WTC11 (cell line): ENCODE data around the gene CD300LD. TPM values are rescaled to one million over a fixed set of nuclear protein-coding genes. Genes with fewer than 3 reads are reported as not detected.

Experiments used
- ATAC-seq: fragments of 200-7000 bp; cut with Tn5 transposase; 2 replicates; pipeline ENCODE4 v1.10.0; 2021; ENCODE audit warnings: mild to moderate bottlenecking, moderate library complexity
- CTCF ChIA-PET: fragments of 300-600 bp; sonication (Branson Sonifier 250); formaldehyde crosslinking; loops from one replicate; lab custom pipeline; 2021; ENCODE audit warnings: antibody characterized with exemption; lab: Charles Lee
- POLR2A ChIA-PET: fragments of 350-600 bp; sonication (Branson Sonifier 250); formaldehyde crosslinking; loops from one replicate; lab custom pipeline; 2021; ENCODE audit warnings: antibody characterized with exemption; lab: Charles Lee
- DNase-seq: peaks from one replicate; pipeline ENCODE4 v3.0.0; 2021; ENCODE audit warnings: low spot score
- H3K27ac Mint-ChIP-seq: 2 replicates; pipeline ENCODE4 v1.8.0; 2021; ENCODE audit warnings: mixed read lengths
- H3K27me3 Mint-ChIP-seq: 2 replicates; pipeline ENCODE4 v1.8.0; 2021; ENCODE audit warnings: low read depth, mild to moderate bottlenecking, moderate library complexity, mixed read lengths
- H3K36me3 Mint-ChIP-seq: 2 replicates; pipeline ENCODE4 v1.8.0; 2021; ENCODE audit warnings: mixed read lengths
- H3K4me1 Mint-ChIP-seq: 2 replicates; pipeline ENCODE4 v1.8.0; 2022; ENCODE audit warnings: mixed read lengths
- H3K4me3 Mint-ChIP-seq: 2 replicates; pipeline ENCODE4 v1.8.0; 2021; ENCODE audit warnings: mild to moderate bottlenecking, moderate library complexity, mixed read lengths
- H3K9me3 Mint-ChIP-seq: 2 replicates; pipeline ENCODE4 v1.8.0; 2021; ENCODE audit warnings: mixed read lengths
- ATF2 ChIP-seq: sonication (generic); formaldehyde crosslinking; IDR thresholded peaks from 2 replicates; pipeline ENCODE4 v1.8.1; 2022; ENCODE audit warnings: low read depth, missing genetic modification reagents, borderline replicate concordance
- ATF6 ChIP-seq: sonication (generic); formaldehyde crosslinking; IDR thresholded peaks from 2 replicates; pipeline ENCODE4 v1.8.1; 2023; ENCODE audit warnings: mild to moderate bottlenecking, missing genetic modification reagents
- ELF4 ChIP-seq: sonication (generic); formaldehyde crosslinking; IDR thresholded peaks from 2 replicates; pipeline ENCODE4 v1.8.1; 2022; ENCODE audit warnings: low read depth, mild to moderate bottlenecking, moderate library complexity, missing genetic modification reagents
- FOXP1 ChIP-seq: sonication (generic); formaldehyde crosslinking; IDR thresholded peaks from 2 replicates; pipeline ENCODE4 v1.8.0; 2022; ENCODE audit warnings: missing genetic modification reagents, mild to moderate bottlenecking, moderate library complexity, borderline replicate concordance
- HMGA2 ChIP-seq: fragments of 250-450 bp; sonication (Bioruptor Pico); IDR thresholded peaks from 2 replicates; pipeline ENCODE4 v1.4.0; 2021; ENCODE audit warnings: mild to moderate bottlenecking, moderate library complexity
- IRF1 ChIP-seq: sonication (generic); formaldehyde crosslinking; IDR thresholded peaks from 2 replicates; pipeline ENCODE4 v1.8.0; 2023; ENCODE audit warnings: missing genetic modification reagents
- JAZF1 ChIP-seq: fragments of 250-450 bp; sonication (Bioruptor Pico); IDR thresholded peaks from 2 replicates; pipeline ENCODE4 v1.9.0; 2021; ENCODE audit warnings: moderate library complexity, mild to moderate bottlenecking, inconsistent platforms
- MXD4 ChIP-seq: fragments of 250-450 bp; sonication (Bioruptor Pico); IDR thresholded peaks from 2 replicates; pipeline ENCODE4 v1.8.0; 2021; ENCODE audit warnings: mild to moderate bottlenecking, moderate library complexity, borderline replicate concordance
- MYBL2 ChIP-seq: sonication (generic); formaldehyde crosslinking; IDR thresholded peaks from 2 replicates; pipeline ENCODE4 v1.8.1; 2023; ENCODE audit warnings: mild to moderate bottlenecking, moderate library complexity, missing genetic modification reagents
- NR3C1 ChIP-seq: sonication (generic); formaldehyde crosslinking; conservative IDR thresholded peaks from 2 replicates; pipeline ENCODE4 v1.8.1; 2023; ENCODE audit warnings: low read depth, mild to moderate bottlenecking, missing genetic modification reagents
- PREB ChIP-seq: sonication (generic); formaldehyde crosslinking; IDR thresholded peaks from 2 replicates; pipeline ENCODE4 v1.8.1; 2022; ENCODE audit warnings: mild to moderate bottlenecking, missing genetic modification reagents, moderate library complexity, borderline replicate concordance
- RORB ChIP-seq: fragments of 250-450 bp; sonication (Bioruptor Pico); IDR thresholded peaks from 2 replicates; pipeline ENCODE4 v1.9.0; 2021; ENCODE audit warnings: mild to moderate bottlenecking
- SMAD4 ChIP-seq: sonication (generic); formaldehyde crosslinking; IDR thresholded peaks from 2 replicates; pipeline ENCODE4 v1.8.0; 2022; ENCODE audit warnings: mild to moderate bottlenecking, missing genetic modification reagents
- SOX15 ChIP-seq: fragments of 250-450 bp; sonication (Bioruptor Pico); IDR thresholded peaks from 2 replicates; pipeline ENCODE4 v1.9.0; 2021; ENCODE audit warnings: mild to moderate bottlenecking
- TEAD1 ChIP-seq: sonication (generic); formaldehyde crosslinking; IDR thresholded peaks from 2 replicates; pipeline ENCODE4 v1.8.0; 2022; ENCODE audit warnings: mild to moderate bottlenecking, missing genetic modification reagents
- TEAD4 ChIP-seq: sonication (generic); formaldehyde crosslinking; IDR thresholded peaks from 2 replicates; pipeline ENCODE4 v1.8.0; 2022; ENCODE audit warnings: mild to moderate bottlenecking, missing genetic modification reagents
- ZMAT4 ChIP-seq: fragments of 250-450 bp; sonication (Bioruptor Pico); IDR thresholded peaks from 2 replicates; pipeline ENCODE4 v1.9.0; 2021; ENCODE audit warnings: mild to moderate bottlenecking
- ZNF219 ChIP-seq: sonication (generic); formaldehyde crosslinking; IDR thresholded peaks from 2 replicates; pipeline ENCODE4 v1.8.0; 2023; ENCODE audit warnings: missing genetic modification reagents, mild to moderate bottlenecking, borderline replicate concordance
- ZNF232 ChIP-seq: sonication (generic); formaldehyde crosslinking; IDR thresholded peaks from 2 replicates; pipeline ENCODE4 v1.8.0; 2022; ENCODE audit warnings: mild to moderate bottlenecking, missing genetic modification reagents
- ZNF317 ChIP-seq: sonication (generic); formaldehyde crosslinking; IDR thresholded peaks from 2 replicates; pipeline ENCODE4 v1.8.1; 2023; ENCODE audit warnings: low read depth, mild to moderate bottlenecking, moderate library complexity, missing genetic modification reagents, borderline replicate concordance
- ZNF423 ChIP-seq: fragments of 250-450 bp; sonication (Bioruptor Pico); IDR thresholded peaks from 2 replicates; pipeline ENCODE4 v2.1.2; 2022; ENCODE audit warnings: mild to moderate bottlenecking, moderate library complexity
- total RNA-seq: library from RNA; stranded (reverse); gene quantifications from 3 replicates; pipeline ENCODE4 v1.2.3, GENCODE V29; 2021
- TF ChIP-seq, protein P1 (sequence below): fragments of 250-450 bp; sonication (Bioruptor Pico); IDR thresholded peaks from 2 replicates; pipeline ENCODE4 v1.9.0; 2021; ENCODE audit warnings: mild to moderate bottlenecking, borderline replicate concordance
- TF ChIP-seq, protein P2 (sequence below): sonication (generic); formaldehyde crosslinking; IDR thresholded peaks from 2 replicates; pipeline ENCODE4 v1.8.1; 2022; ENCODE audit warnings: low read depth, mild to moderate bottlenecking, moderate library complexity, missing genetic modification reagents, borderline replicate concordance
- TF ChIP-seq, protein P3 (sequence below): sonication (generic); formaldehyde crosslinking; IDR thresholded peaks from 2 replicates; pipeline ENCODE4 v1.8.1; 2023; ENCODE audit warnings: mild to moderate bottlenecking, missing genetic modification reagents, moderate library complexity

The CD300LD gene
- total RNA-seq, 1 experiment from 2014 or later = not detected

- no peak for TF ChIP-seq PREB (CRISPR knock-in tag)
- no peak for TF ChIP-seq TEAD4 (CRISPR knock-in tag)
- TF ChIP-seq ATF2 (CRISPR knock-in tag) = no peak
- no peak for TF ChIP-seq ZNF317 (CRISPR knock-in tag)
- no peak for TF ChIP-seq RORB (CRISPR knock-in tag)
- TF ChIP-seq ELF4 (CRISPR knock-in tag) = no peak
- TF ChIP-seq, all 79 proteins: peak for 0
These were observed 44.8 kb downstream of the CD300LD start (continued) for GRCh38 chr17:74547264-74547663.

DNA sequence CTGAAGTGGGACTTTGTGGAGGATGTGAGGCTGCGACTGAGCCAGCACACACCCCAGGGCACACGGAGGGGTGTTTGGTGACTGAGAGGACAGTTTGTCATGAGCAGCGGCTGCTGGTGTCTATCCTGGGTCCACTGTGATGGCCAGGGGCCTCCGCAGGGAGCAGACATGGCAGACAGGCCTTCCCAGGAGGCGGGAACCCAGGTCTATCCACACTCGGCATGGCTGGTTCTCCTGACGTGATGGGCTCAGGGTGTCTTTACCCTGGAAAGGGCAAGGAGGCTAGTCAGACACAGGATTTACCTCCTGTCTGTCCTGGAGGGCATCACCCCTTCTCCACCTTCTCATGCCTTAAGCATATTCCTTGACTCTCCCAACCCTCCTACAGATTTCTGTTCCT, 45.5 kb downstream of the CD300LD start:
- H3K27ac Mint-ChIP-seq = no peak overlapping the region
- ATAC-seq (no peak), DNase-seq (no peak)
- POLR2A ChIA-PET = no interaction called here
- H3K4me3 Mint-ChIP-seq = no peak overlapping the region
- no peaks in the 10 kb centered on the region for H3K36me3 Mint-ChIP-seq
- H3K9me3 Mint-ChIP-seq = no peaks in the 10 kb centered on the region
- no peaks in the 10 kb centered on the region for H3K4me1 Mint-ChIP-seq
- CTCF ChIA-PET = no interaction called here
- H3K27me3 Mint-ChIP-seq = no peaks in the 10 kb centered on the region
- TF ChIP-seq ZNF219 (CRISPR knock-in tag) (no peak), MYBL2 (CRISPR knock-in tag) (no peak), TEAD1 (CRISPR knock-in tag) (no peak), NR3C1 (no peak), ZNF232 (no peak), ZMAT4 (CRISPR knock-in tag) (no peak), PREB (CRISPR knock-in tag) (no peak), HMGA2 (CRISPR knock-in tag) (no peak), ZNF423 (CRISPR knock-in tag) (no peak), ATF6 (CRISPR knock-in tag) (no peak), MXD4 (CRISPR knock-in tag) (no peak), JAZF1 (CRISPR knock-in tag) (no peak), SOX15 (CRISPR knock-in tag) (no peak), IRF1 (CRISPR knock-in tag) (no peak), SMAD4 (no peak), FOXP1 (CRISPR knock-in tag) (no peak)
- TF ChIP-seq, protein P1, sequence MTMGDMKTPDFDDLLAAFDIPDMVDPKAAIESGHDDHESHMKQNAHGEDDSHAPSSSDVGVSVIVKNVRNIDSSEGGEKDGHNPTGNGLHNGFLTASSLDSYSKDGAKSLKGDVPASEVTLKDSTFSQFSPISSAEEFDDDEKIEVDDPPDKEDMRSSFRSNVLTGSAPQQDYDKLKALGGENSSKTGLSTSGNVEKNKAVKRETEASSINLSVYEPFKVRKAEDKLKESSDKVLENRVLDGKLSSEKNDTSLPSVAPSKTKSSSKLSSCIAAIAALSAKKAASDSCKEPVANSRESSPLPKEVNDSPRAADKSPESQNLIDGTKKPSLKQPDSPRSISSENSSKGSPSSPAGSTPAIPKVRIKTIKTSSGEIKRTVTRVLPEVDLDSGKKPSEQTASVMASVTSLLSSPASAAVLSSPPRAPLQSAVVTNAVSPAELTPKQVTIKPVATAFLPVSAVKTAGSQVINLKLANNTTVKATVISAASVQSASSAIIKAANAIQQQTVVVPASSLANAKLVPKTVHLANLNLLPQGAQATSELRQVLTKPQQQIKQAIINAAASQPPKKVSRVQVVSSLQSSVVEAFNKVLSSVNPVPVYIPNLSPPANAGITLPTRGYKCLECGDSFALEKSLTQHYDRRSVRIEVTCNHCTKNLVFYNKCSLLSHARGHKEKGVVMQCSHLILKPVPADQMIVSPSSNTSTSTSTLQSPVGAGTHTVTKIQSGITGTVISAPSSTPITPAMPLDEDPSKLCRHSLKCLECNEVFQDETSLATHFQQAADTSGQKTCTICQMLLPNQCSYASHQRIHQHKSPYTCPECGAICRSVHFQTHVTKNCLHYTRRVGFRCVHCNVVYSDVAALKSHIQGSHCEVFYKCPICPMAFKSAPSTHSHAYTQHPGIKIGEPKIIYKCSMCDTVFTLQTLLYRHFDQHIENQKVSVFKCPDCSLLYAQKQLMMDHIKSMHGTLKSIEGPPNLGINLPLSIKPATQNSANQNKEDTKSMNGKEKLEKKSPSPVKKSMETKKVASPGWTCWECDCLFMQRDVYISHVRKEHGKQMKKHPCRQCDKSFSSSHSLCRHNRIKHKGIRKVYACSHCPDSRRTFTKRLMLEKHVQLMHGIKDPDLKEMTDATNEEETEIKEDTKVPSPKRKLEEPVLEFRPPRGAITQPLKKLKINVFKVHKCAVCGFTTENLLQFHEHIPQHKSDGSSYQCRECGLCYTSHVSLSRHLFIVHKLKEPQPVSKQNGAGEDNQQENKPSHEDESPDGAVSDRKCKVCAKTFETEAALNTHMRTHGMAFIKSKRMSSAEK (CRISPR knock-in tag) = no peak
- TF ChIP-seq, protein P2, sequence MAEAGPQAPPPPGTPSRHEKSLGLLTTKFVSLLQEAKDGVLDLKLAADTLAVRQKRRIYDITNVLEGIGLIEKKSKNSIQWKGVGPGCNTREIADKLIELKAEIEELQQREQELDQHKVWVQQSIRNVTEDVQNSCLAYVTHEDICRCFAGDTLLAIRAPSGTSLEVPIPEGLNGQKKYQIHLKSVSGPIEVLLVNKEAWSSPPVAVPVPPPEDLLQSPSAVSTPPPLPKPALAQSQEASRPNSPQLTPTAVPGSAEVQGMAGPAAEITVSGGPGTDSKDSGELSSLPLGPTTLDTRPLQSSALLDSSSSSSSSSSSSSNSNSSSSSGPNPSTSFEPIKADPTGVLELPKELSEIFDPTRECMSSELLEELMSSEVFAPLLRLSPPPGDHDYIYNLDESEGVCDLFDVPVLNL = no peak
- TF ChIP-seq, protein P3, sequence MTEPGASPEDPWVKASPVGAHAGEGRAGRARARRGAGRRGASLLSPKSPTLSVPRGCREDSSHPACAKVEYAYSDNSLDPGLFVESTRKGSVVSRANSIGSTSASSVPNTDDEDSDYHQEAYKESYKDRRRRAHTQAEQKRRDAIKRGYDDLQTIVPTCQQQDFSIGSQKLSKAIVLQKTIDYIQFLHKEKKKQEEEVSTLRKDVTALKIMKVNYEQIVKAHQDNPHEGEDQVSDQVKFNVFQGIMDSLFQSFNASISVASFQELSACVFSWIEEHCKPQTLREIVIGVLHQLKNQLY = no peak
